GM23338 (cell line): ENCODE results near the gene NECTIN2. TPM values are rescaled to one million over a fixed set of nuclear protein-coding genes. Genes with fewer than 3 reads are reported as not detected.

Experiments used
- ATAC-seq: fragments of 200-7000 bp; cut with Tn5 transposase; 3 replicates; pipeline ENCODE4 v1.9.1; 2020
- DNase-seq: peaks from one replicate; pipeline ENCODE4 v3.0.0-alpha.2; 2015; ENCODE audit warnings: low spot score
- H2AFZ ChIP-seq: fragments of 200-600 bp; sonication (generic); 2 replicates; pipeline ENCODE4 v1.8.0; 2016; ENCODE audit warnings: antibody characterized with exemption, mild to moderate bottlenecking, moderate library complexity
- H3F3A ChIP-seq: fragments of 200-600 bp; sonication (generic); replicated peaks from 2 replicates; pipeline ENCODE4 v1.8.0; 2017; ENCODE audit warnings: antibody characterized with exemption, mixed run types, low read depth
- H3K27ac ChIP-seq: fragments of 200-600 bp; sonication (generic); 2 replicates; pipeline ENCODE4 v1.6.1; 2016; ENCODE audit warnings: low read depth
- H3K27me3 ChIP-seq: fragments of 200-600 bp; sonication (generic); 2 replicates; pipeline ENCODE4 v1.8.0; 2016; ENCODE audit warnings: mild to moderate bottlenecking, mixed run types, moderate library complexity; ENCODE audit not compliant: insufficient read depth
- H3K36me3 ChIP-seq: fragments of 200-600 bp; sonication (generic); 2 replicates; pipeline ENCODE4 v1.8.0; 2016; ENCODE audit warnings: mild to moderate bottlenecking; ENCODE audit not compliant: insufficient read depth
- H3K4me1 ChIP-seq: fragments of 200-600 bp; sonication (generic); 2 replicates; pipeline ENCODE4 v1.8.0; 2016; ENCODE audit warnings: mild to moderate bottlenecking, moderate library complexity; ENCODE audit not compliant: insufficient read depth
- H3K4me2 ChIP-seq: fragments of 200-600 bp; sonication (generic); 2 replicates; pipeline ENCODE4 v1.7.1; 2017; ENCODE audit warnings: mixed run types
- H3K4me3 ChIP-seq: fragments of 200-600 bp; sonication (generic); 2 replicates; pipeline ENCODE4 v1.6.1; 2016; ENCODE audit warnings: mixed run types
- H3K79me2 ChIP-seq: fragments of 200-600 bp; sonication (generic); replicated peaks from 2 replicates; pipeline ENCODE4 v1.8.0; 2017; ENCODE audit warnings: mild to moderate bottlenecking; ENCODE audit not compliant: insufficient read depth
- H3K9me2 ChIP-seq: fragments of 200-600 bp; sonication (generic); 2 replicates; pipeline ENCODE4 v1.8.0; 2017; ENCODE audit not compliant: insufficient read depth
- H4K20me1 ChIP-seq: fragments of 200-600 bp; sonication (generic); replicated peaks from 2 replicates; pipeline ENCODE4 v1.8.0; 2017; ENCODE audit warnings: mild to moderate bottlenecking; ENCODE audit not compliant: insufficient read depth
- H3K27ac Mint-ChIP-seq: 2 replicates; pipeline ENCODE4 v1.8.0; 2020; ENCODE audit warnings: inconsistent platforms, mild to moderate bottlenecking, moderate library complexity, mixed read lengths
- H3K27me3 Mint-ChIP-seq: 3 replicates; pipeline ENCODE4 v1.8.0; 2022; ENCODE audit warnings: low read depth, mild to moderate bottlenecking, moderate library complexity, mixed read lengths, inconsistent platforms; ENCODE audit not compliant: insufficient read depth, poor library complexity
- H3K36me3 Mint-ChIP-seq: 3 replicates; pipeline ENCODE4 v1.8.0; 2021; ENCODE audit warnings: low read depth, mild to moderate bottlenecking, inconsistent platforms, moderate library complexity, mixed read lengths
- H3K4me1 Mint-ChIP-seq: 3 replicates; pipeline ENCODE4 v1.8.0; 2020; ENCODE audit warnings: mild to moderate bottlenecking, inconsistent platforms, mixed read lengths
- H3K4me3 Mint-ChIP-seq: 3 replicates; pipeline ENCODE4 v1.8.0; 2021; ENCODE audit warnings: moderate library complexity, mild to moderate bottlenecking, inconsistent platforms, mixed read lengths
- H3K9me3 Mint-ChIP-seq: 3 replicates; pipeline ENCODE4 v1.8.0; 2020; ENCODE audit warnings: moderate library complexity, mild to moderate bottlenecking, inconsistent platforms, mixed read lengths
- CREB1 ChIP-seq: fragments of 250-450 bp; sonication (Bioruptor Pico); IDR thresholded peaks from 2 replicates; pipeline ENCODE4 v1.5.0; 2020; ENCODE audit warnings: low read depth, mild to moderate bottlenecking, moderate library complexity
- EZH2phosphoT487 ChIP-seq: fragments of 200-600 bp; sonication (generic); IDR thresholded peaks from one replicate; pipeline ENCODE4 v1.8.1; 2018; ENCODE audit warnings: antibody characterized with exemption; ENCODE audit not compliant: unreplicated experiment
- JUNB ChIP-seq: IDR thresholded peaks from one replicate; pipeline ENCODE4 v1.6.1; 2016; ENCODE audit warnings: antibody characterized with exemption; ENCODE audit not compliant: unreplicated experiment
- NANOG ChIP-seq: IDR thresholded peaks from 2 replicates; pipeline ENCODE4 v1.6.1; 2016; ENCODE audit warnings: antibody characterized with exemption, borderline replicate concordance
- POLR2AphosphoS5 ChIP-seq: IDR thresholded peaks from 2 replicates; pipeline ENCODE4 v1.6.1; 2016; ENCODE audit warnings: antibody characterized with exemption, low read depth
- ZNF114 ChIP-seq: fragments of 250-450 bp; sonication (Bioruptor Pico); IDR thresholded peaks from 2 replicates; pipeline ENCODE4 v1.5.0; 2020; ENCODE audit warnings: mild to moderate bottlenecking, moderate library complexity
- polyA plus RNA-seq: library from polyadenylated mRNA; unstranded; fragments of >200 nt; fragmentation: Nextera tagmentation; extraction: Ambion mirVana; gene quantifications from 2 replicates; pipeline ENCODE4 v1.2.1, GENCODE V29; 2016
- total RNA-seq: library from RNA; depleted of rRNA; stranded (reverse); fragments of >200 nt; shearing (Covaris generic); gene quantifications from 2 replicates; pipeline ENCODE4 v1.2.3, GENCODE V29; 2014
- TF ChIP-seq, protein P1 (sequence below), 2 experiments: fragments of 200-600 bp in 1 of 2; sonication (generic) in 1 of 2; conservative IDR thresholded peaks; 2 replicates each; pipeline versions ENCODE4 v1.5.1 to v1.6.1; 2016 to 2017; ENCODE audit warnings: antibody characterized with exemption in 2 of 2, low read depth in 2 of 2, mild to moderate bottlenecking in 2 of 2, moderate library complexity in 1 of 2
- TF ChIP-seq, protein P2 (sequence below): IDR thresholded peaks from one replicate; pipeline ENCODE4 v1.6.1; 2018; ENCODE audit warnings: antibody characterized with exemption; ENCODE audit not compliant: unreplicated experiment

NECTIN2 gene
- total and polyA plus RNA-seq, 2 experiments from 2014 or later: 109 to 230 TPM

DNA sequence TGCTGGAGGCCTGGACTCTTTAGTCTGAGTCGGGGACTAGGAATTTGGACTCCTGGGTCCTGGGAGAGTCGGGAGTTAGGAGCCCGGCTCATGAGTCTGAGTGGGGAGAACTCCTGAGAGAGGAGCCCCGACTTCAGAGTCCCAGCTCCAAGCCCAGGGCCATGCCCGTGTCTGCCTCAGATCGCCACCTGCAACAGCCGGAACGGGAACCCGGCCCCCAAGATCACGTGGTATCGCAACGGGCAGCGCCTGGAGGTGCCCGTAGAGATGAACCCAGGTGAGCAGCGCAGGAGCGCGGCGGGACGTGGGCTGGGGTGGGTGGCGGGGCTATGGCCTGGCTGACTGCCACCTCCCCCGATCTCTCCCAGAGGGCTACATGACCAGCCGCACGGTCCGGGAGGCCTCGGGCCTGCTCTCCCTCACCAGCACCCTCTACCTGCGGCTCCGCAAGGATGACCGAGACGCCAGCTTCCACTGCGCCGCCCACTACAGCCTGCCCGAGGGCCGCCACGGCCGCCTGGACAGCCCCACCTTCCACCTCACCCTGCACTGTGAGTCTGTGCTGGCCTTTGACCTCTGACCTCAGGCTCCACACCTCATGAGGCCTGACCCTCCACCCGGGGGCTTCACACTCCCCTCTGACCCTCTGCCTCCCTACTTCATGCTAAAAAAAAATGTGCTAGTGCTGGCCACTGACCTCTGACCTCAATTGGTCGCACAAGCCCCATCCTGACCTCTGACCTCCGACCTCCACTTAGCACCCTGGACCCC, 32.8 kb upstream of the NECTIN2 start:
- peak; percentile 70 for DNase-seq
- no peak overlapping the region for H2AFZ ChIP-seq
- H3K27me3 ChIP-seq: peaks cover 11% of the 10 kb centered on the region; the same call in 1 of the 2 replicates
- ATAC-seq: peak; percentile 31
- Mint-ChIP-seq H3K27ac (no peak overlapping the region), H3K4me1 (peaks cover 26% of the 10 kb centered on the region), H3K4me3 (no peak overlapping the region; the same call in 2 of the 3 replicates), H3K27me3 (peaks cover 20% of the 10 kb centered on the region), H3K36me3 (peaks cover 43% of the 10 kb centered on the region), H3K9me3 (no peaks in the 10 kb centered on the region; the same call in 1 of the 3 replicates)
- no peaks in the 10 kb centered on the region for H3K36me3 ChIP-seq
- no peaks in the 10 kb centered on the region for H3K79me2 ChIP-seq
- peaks cover 15% of the 10 kb centered on the region for H3K4me1 ChIP-seq
- TF ChIP-seq, protein P1, sequence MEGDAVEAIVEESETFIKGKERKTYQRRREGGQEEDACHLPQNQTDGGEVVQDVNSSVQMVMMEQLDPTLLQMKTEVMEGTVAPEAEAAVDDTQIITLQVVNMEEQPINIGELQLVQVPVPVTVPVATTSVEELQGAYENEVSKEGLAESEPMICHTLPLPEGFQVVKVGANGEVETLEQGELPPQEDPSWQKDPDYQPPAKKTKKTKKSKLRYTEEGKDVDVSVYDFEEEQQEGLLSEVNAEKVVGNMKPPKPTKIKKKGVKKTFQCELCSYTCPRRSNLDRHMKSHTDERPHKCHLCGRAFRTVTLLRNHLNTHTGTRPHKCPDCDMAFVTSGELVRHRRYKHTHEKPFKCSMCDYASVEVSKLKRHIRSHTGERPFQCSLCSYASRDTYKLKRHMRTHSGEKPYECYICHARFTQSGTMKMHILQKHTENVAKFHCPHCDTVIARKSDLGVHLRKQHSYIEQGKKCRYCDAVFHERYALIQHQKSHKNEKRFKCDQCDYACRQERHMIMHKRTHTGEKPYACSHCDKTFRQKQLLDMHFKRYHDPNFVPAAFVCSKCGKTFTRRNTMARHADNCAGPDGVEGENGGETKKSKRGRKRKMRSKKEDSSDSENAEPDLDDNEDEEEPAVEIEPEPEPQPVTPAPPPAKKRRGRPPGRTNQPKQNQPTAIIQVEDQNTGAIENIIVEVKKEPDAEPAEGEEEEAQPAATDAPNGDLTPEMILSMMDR (conservative IDR thresholded peaks at IDR 0.05; ENCODE audit: low read depth in 2 of 2): peak in 1 of 2 experiments; percentile 49; a peak in 2 of 4 replicates
- TF ChIP-seq CREB1: no peak
- no peak overlapping the region for H3K4me3 ChIP-seq
- H4K20me1 ChIP-seq: peaks cover 17% of the 10 kb centered on the region
- 0 out of 2 replicates have a peak, but pooled peaks cover 3% of the 10 kb centered on the region for H3F3A ChIP-seq
- H3K27ac ChIP-seq: no peak overlapping the region
- H3K4me2 ChIP-seq: no peak overlapping the region
- no peaks in the 10 kb centered on the region for H3K9me2 ChIP-seq

DNA sequence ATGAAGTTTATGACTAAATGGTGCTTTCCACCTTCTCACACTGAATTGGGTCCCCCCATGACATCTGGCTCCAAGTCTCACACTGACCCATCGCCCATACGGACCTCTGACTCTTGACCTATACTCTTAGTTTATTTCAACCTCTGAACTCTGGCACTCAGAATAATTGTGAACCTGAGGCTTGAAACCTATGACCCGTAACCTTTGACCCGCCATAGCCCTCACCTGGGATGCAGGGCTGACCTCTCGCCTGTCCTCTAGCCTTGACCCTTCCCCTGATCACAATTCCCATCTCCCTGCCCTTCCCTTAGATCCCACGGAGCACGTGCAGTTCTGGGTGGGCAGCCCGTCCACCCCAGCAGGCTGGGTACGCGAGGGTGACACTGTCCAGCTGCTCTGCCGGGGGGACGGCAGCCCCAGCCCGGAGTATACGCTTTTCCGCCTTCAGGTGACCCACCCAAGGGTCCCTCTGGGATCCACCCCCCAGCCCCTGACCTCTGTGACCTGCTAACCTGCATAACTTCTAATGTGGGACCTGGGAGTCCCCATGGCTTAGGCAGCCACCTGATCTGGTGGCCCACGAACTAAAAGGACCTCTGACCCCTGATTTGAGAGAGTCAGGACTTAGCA, 32.1 kb upstream of the NECTIN2 start:
- H3K4me1 ChIP-seq: peaks cover 15% of the 10 kb centered on the region
- H3K27me3 ChIP-seq: peaks cover 11% of the 10 kb centered on the region; the same call in 1 of the 2 replicates
- no peaks in the 10 kb centered on the region for H3K9me2 ChIP-seq
- H3K36me3 ChIP-seq: no peaks in the 10 kb centered on the region
- no peak overlapping the region for H3K4me3 ChIP-seq
- DNase-seq (no peak), ATAC-seq (no peak)
- H3K27ac ChIP-seq: no peak overlapping the region
- peaks cover 17% of the 10 kb centered on the region for H3K27me3 Mint-ChIP-seq
- peaks cover 47% of the 10 kb centered on the region for H3K36me3 Mint-ChIP-seq
- H3F3A ChIP-seq: no peaks in the 10 kb centered on the region
- no peaks in the 10 kb centered on the region; the same call in 1 of the 3 replicates for H3K9me3 Mint-ChIP-seq
- peaks cover 17% of the 10 kb centered on the region for H4K20me1 ChIP-seq
- H2AFZ ChIP-seq: no peak overlapping the region
- no peak overlapping the region; the same call in 2 of the 3 replicates for H3K4me3 Mint-ChIP-seq
- no peaks in the 10 kb centered on the region for H3K79me2 ChIP-seq
- H3K4me1 Mint-ChIP-seq: peaks cover 23% of the 10 kb centered on the region
- H3K27ac Mint-ChIP-seq: no peak overlapping the region
- H3K4me2 ChIP-seq: no peak overlapping the region
- TF ChIP-seq, protein P2, sequence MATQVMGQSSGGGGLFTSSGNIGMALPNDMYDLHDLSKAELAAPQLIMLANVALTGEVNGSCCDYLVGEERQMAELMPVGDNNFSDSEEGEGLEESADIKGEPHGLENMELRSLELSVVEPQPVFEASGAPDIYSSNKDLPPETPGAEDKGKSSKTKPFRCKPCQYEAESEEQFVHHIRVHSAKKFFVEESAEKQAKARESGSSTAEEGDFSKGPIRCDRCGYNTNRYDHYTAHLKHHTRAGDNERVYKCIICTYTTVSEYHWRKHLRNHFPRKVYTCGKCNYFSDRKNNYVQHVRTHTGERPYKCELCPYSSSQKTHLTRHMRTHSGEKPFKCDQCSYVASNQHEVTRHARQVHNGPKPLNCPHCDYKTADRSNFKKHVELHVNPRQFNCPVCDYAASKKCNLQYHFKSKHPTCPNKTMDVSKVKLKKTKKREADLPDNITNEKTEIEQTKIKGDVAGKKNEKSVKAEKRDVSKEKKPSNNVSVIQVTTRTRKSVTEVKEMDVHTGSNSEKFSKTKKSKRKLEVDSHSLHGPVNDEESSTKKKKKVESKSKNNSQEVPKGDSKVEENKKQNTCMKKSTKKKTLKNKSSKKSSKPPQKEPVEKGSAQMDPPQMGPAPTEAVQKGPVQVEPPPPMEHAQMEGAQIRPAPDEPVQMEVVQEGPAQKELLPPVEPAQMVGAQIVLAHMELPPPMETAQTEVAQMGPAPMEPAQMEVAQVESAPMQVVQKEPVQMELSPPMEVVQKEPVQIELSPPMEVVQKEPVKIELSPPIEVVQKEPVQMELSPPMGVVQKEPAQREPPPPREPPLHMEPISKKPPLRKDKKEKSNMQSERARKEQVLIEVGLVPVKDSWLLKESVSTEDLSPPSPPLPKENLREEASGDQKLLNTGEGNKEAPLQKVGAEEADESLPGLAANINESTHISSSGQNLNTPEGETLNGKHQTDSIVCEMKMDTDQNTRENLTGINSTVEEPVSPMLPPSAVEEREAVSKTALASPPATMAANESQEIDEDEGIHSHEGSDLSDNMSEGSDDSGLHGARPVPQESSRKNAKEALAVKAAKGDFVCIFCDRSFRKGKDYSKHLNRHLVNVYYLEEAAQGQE: no peak
- TF ChIP-seq ZNF114 (CRISPR knock-in tag): no peak
- no peak for TF ChIP-seq EZH2phosphoT487
- TF ChIP-seq JUNB: no peak
- no peak for TF ChIP-seq POLR2AphosphoS5
- no peak for TF ChIP-seq CREB1
- no peak for TF ChIP-seq NANOG
